Esophagus squamous epithelium (tissue), 5 donors: ENCODE measurements around the gene FAM222B. TPM values are rescaled to one million over a fixed set of nuclear protein-coding genes. Genes with fewer than 3 reads are reported as not detected.
A peak's percentile ranks its signal among the peaks of the same experiment; 100 is the strongest.

Experiments
- DNase-seq: peaks from one replicate; lab custom pipeline; 2025; lab: John Stamatoyannopoulos, UW
- H3K27ac ChIP-seq, 4 donors: fragments of 200-600 bp; sonication (generic); one replicate each; pipeline ENCODE4 v1.5.1; 2016 to 2019; ENCODE audit warnings: mild to moderate bottlenecking in 1 of 4
- H3K27me3 ChIP-seq, 4 donors: fragments of 200-600 bp; sonication (generic); 1 replicate in 3 of 4; 2 replicates in 1 of 4; pipeline versions ENCODE4 v1.5.1 to v1.6.0; 2017 to 2021; ENCODE audit warnings: antibody characterized with exemption in 1 of 4
- H3K36me3 ChIP-seq, 3 donors: fragments of 200-600 bp; sonication (generic); one replicate each; pipeline ENCODE4 v1.5.1; 2016 to 2019
- H3K4me1 ChIP-seq, 3 donors: fragments of 200-600 bp; sonication (generic); one replicate each; pipeline ENCODE4 v1.5.1; 2017 to 2019
- H3K4me3 ChIP-seq, 4 donors: fragments of 200-600 bp; sonication (generic); 1 replicate in 3 of 4; 2 replicates in 1 of 4; pipeline ENCODE4 v1.5.1; 2016 to 2019; ENCODE audit warnings: mild to moderate bottlenecking in 2 of 4, moderate library complexity in 1 of 4
- H3K9me3 ChIP-seq, 3 donors: fragments of 200-600 bp; sonication (generic); one replicate each; pipeline ENCODE4 v1.5.1; 2016 to 2019
- POLR2A ChIP-seq, 4 donors: fragments of 450-650 bp; IDR thresholded peaks; one replicate each; pipeline ENCODE4 v1.6.1; 2017; ENCODE audit warnings: antibody characterized with exemption in 4 of 4, mild to moderate bottlenecking in 4 of 4, moderate library complexity in 3 of 4
- WGBS, 2 donors: methylation state at CpG; one replicate each; pipeline ENCODE4 v1.1.5; 2018; 5-methylcytosine and 5-hydroxymethylcytosine counted together
- intact Hi-C: fragments of 100-400 bp; cut with DNase I; formaldehyde crosslinking; loops from one replicate; pipeline ENCODE4 v1.15.0; 2022
- total RNA-seq, 4 donors: library from RNA; depleted of rRNA; stranded (reverse); fragments of >200 nt; gene quantifications; one replicate each; pipeline ENCODE4 v1.1.0, GENCODE V29; 2016
- TF ChIP-seq, protein P1 (sequence below), 6 experiments: fragments of 450-650 bp in 4 of 6; fragments of 200-600 bp in 2 of 6; sonication (generic) in 2 of 6; IDR thresholded peaks; one replicate each; pipeline ENCODE4 v1.5.1; 2016 to 2019; ENCODE audit warnings: antibody characterized with exemption in 6 of 6, mild to moderate bottlenecking in 4 of 6, moderate library complexity in 4 of 6
- donor health status: DM: yes; HTN: yes; CAD: no.

FAM222B gene
- total RNA-seq, 4 donors from 2014 or later = 8.0 to 16.4 (median 11.2) TPM

- Histone ChIP-seq H3K27me3 (no peaks in the 10 kb centered on the region), H3K4me3 (peak overlapping the region; percentile 65 to 75 (median 71)), H3K36me3 (peaks cover 6 to 31% (median 16%) of the 10 kb centered on the region in 3 donors), H3K4me1 (peaks cover 36 to 68% (median 50%) of the 10 kb centered on the region in 3 donors), H3K27ac (peak overlapping the region; percentile 94 to 99 (median 98)), H3K9me3 (no peaks in the 10 kb centered on the region)
- no peak for TF ChIP-seq POLR2A (IDR thresholded peaks at IDR 0.05)
- TF ChIP-seq, protein P1, sequence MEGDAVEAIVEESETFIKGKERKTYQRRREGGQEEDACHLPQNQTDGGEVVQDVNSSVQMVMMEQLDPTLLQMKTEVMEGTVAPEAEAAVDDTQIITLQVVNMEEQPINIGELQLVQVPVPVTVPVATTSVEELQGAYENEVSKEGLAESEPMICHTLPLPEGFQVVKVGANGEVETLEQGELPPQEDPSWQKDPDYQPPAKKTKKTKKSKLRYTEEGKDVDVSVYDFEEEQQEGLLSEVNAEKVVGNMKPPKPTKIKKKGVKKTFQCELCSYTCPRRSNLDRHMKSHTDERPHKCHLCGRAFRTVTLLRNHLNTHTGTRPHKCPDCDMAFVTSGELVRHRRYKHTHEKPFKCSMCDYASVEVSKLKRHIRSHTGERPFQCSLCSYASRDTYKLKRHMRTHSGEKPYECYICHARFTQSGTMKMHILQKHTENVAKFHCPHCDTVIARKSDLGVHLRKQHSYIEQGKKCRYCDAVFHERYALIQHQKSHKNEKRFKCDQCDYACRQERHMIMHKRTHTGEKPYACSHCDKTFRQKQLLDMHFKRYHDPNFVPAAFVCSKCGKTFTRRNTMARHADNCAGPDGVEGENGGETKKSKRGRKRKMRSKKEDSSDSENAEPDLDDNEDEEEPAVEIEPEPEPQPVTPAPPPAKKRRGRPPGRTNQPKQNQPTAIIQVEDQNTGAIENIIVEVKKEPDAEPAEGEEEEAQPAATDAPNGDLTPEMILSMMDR (IDR thresholded peaks at IDR 0.05) = peak; percentile 99 to 100 (median 100)
- WGBS, 2 donors = 0% methylated on average over 9 to 22 of the region's 57 CpGs
- intact Hi-C loops = no loop called here
- DNase-seq = peak; percentile 41
These were observed 115.7 kb downstream of the FAM222B start for GRCh38 chr17:28726627-28727491.

GRCh38 chr17:28726226-28726626, 116.4 kb downstream of the FAM222B start, which contains the start of gene TLCD1:
Gene TLCD1, minus strand, starts transcription at chr17:28726233. Its CDS starts 136 bp downstream, at chr17:28726097.
- no peaks in the 10 kb centered on the region for H3K9me3 ChIP-seq
- 0% methylated on average over 5 of the region's 49 CpGs; no CpG with 5 or more reads in 1 of the 2 donors for WGBS, 2 donors
- intact Hi-C loops = no loop called here
- H3K4me3 ChIP-seq = peak within 1 kb of the TSS; percentile 65 to 75 (median 71)
- no peak for DNase-seq
- peak within 1 kb of the TSS; percentile 94 to 99 (median 98) for H3K27ac ChIP-seq
- H3K36me3 ChIP-seq = peaks cover 6 to 38% (median 16%) of the 10 kb centered on the region in 3 donors
- no peaks in the 10 kb centered on the region for H3K27me3 ChIP-seq
- TF ChIP-seq POLR2A (IDR thresholded peaks at IDR 0.05) = no peak
- TF ChIP-seq, protein P1 (IDR thresholded peaks at IDR 0.05) = no peak
- H3K4me1 ChIP-seq = peaks cover 41 to 74% (median 56%) of the 10 kb centered on the region in 3 donors

- 0% methylated on average over 12 of the region's 45 CpGs; no CpG with 5 or more reads in 1 of the 2 donors for WGBS, 2 donors
- Histone ChIP-seq H3K27ac (peak overlapping the region; percentile 94 to 99 (median 98)), H3K36me3 (peaks cover 6 to 42% (median 16%) of the 10 kb centered on the region in 3 donors), H3K9me3 (no peaks in the 10 kb centered on the region), H3K4me1 (peaks cover 41 to 79% (median 61%) of the 10 kb centered on the region in 3 donors), H3K27me3 (no peaks in the 10 kb centered on the region), H3K4me3 (peak overlapping the region; percentile 65 to 75 (median 71))
- DNase-seq = no peak
- intact Hi-C loops = no loop called here
- TF ChIP-seq, protein P1 (IDR thresholded peaks at IDR 0.05) = peak in 1 of 6 experiments; percentile 17
- peak in 1 of 4 donors; percentile 47 for TF ChIP-seq POLR2A (IDR thresholded peaks at IDR 0.05)
These were observed 116.8 kb downstream of the FAM222B start for GRCh38 chr17:28725660-28726225.

GRCh38 chr17:28725166-28725659, 117.4 kb downstream of the FAM222B start:
- Histone ChIP-seq H3K27ac (peak overlapping the region; percentile 94 to 99 (median 98)), H3K36me3 (peaks cover 6 to 43% (median 16%) of the 10 kb centered on the region in 3 donors), H3K9me3 (no peaks in the 10 kb centered on the region), H3K4me3 (peak overlapping the region; percentile 65 to 75 (median 71)), H3K4me1 (peaks cover 41 to 84% (median 65%) of the 10 kb centered on the region in 3 donors), H3K27me3 (no peaks in the 10 kb centered on the region)
- WGBS, 2 donors = 18 to 22% methylated on average over 15 of the region's 20 CpGs
- TF ChIP-seq, protein P1 (IDR thresholded peaks at IDR 0.05) = no peak
- TF ChIP-seq POLR2A (IDR thresholded peaks at IDR 0.05) = no peak
- intact Hi-C loops = no loop called here
- DNase-seq = no peak
